GM11168 (cell line): ENCODE results near the gene HACE1.
"Not testable (repeated sequence)": the region's sequence is repeated elsewhere in the genome, so short reads cannot be mapped to it uniquely, and the experiment has no call there.

ENCODE experiments used
- in situ Hi-C: fragments of 300-500 bp; cut with MboI; formaldehyde crosslinking; loops from one replicate; pipeline ENCODE4 v1.12.0; 2022; ENCODE audit warnings: low sequenced_read_pairs; ENCODE audit not compliant: unreplicated experiment

HACE1 gene

DNA sequence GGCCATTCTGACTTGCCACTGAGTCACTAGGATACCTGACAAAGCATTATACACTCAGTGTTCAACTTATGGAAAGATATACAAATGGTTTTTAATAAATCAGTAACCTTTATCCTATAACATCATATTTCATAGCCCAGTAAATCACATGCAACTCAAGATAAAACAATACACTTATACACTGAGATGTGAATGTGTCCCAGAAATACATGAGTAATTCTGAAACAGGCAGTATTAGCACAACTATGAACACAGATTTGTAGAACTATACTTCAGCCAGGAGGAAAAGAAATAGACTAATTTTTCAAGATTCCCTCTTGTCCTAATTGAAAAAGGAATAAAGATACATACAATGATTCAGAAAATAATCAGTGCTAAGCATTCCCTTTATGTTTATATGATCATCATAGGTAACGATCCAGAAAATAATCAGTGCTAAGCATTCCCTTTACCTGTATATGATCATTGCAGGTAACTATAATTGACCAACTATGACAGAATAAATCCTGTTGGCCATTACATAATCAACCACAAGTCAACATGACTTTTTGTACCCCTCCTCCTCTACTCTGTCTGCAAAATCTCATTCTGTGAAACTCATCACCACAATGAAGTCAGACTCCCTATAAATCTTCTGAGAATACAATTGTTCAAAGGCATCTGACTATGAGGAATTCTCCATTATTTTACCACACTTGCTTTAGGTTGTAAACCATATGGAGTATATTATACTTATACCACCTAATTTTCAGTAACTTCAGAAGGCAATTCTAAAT is 30.3 kb downstream of the HACE1 start:
- in situ Hi-C loops: no loop called here

DNA sequence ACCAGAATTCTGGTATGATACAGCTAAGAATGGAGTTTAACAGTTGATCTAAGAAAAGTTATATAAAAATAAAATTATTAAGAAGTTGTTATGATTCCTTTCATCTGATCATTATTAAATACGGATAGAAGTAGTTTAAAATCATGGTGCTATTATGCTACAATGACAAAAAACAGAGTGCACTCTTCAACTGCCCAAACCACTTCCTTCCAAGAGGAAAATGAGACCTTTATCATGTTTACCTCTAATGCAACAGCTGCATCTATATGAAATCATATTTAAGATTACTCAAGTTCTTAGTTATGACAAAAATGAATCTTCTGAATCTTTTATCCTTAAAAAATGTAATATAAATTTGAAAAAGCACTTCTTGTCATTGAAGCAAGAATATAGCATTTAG is 31.2 kb downstream of the HACE1 start:
- in situ Hi-C loops: no loop called here

DNA sequence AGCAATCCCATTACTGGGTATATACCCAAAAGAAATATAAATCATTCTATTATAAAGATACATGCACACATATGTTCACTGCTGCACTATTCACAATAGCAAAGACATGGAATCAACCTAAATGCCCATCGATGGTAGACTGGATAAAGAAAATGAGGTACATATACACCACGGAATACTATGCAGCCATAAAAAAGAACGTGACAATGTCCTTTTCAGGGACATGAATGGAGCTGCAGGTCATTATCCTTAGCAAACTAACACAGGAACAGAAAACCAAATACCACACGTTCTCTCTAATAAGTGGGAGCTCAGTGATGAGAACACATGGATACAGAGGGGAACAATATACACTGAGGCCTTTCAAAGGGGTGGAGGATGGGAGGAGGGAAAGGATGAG is 38.9 kb downstream of the HACE1 start:
- in situ Hi-C loops: not testable (repeated sequence)

DNA sequence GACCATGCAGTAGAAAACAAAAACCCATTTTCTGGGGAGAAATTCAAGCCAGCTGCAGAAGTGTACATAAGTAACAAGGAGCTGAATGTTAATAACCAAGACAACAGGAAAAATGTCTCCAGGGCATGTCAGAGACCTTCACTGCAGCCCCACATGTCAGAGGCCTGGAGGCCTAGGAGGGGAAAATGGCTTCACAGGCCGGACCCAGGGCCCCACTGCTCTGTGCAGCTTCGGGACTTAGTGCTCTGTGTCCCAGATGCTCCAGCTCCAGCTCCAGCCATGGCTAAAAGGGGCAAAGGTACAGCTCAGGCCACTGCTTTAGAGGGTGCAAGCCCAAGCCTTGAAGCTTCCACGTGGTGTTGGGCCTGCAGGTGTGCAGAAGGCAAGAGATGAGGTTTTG is 43.6 kb downstream of the HACE1 start:
- in situ Hi-C loops: no loop called here

DNA sequence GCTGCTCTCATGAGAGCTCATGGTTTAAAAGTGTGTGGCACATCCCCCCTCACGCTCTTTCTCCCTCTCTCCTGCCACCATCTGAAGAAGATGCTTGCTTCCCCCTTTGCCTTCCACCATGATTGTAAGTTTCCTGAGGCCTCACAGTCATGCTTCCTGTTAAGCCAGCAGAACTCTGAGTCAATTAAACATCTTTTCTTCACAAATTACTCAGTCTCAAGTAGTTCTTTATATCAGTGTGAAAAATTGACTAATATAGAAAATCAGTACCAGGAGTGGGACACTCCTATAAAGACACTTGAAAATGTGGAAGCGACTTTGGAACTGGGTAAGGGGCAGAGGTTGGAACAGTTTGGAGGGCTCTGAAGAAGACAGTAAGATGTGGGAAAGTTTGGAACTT is 45.0 kb downstream of the HACE1 start:
- in situ Hi-C loops: no loop called here

DNA sequence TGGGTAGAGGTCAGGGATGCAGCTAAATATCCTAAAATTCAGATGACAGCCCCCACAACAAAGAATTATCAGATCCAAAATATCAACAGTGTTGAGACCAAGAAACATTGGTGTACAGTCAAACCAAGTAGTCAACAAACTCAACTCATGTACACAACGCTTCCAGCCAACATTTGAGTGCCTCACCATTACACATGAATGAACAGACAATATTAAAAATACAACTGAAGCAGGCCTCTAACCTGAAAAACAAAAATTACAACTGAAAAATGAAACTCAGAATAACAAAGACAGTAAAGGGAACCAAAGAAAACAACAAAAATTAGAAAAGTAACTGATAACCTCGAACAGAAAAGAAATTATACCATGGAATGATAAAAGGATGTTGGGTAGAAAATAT is 46.2 kb downstream of the HACE1 start:
- in situ Hi-C loops: no loop called here

DNA sequence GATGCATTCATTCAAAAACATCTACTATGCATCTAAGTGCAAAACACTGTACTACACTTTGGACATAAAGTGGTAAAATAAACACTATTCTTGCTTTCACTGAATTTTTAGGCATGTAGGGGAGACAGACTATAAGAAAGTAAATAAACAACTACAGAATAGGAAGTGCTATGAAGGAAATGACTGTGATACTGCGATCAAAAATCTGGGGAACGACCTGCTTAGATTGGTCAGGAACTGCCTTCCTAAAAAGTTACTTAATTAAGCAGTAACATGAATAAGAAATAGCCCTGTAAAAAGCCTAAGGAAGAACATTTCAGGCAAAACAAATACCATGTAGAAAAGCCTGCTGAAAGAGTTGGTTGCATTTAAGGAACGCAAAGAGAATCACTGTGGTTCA is 50.6 kb downstream of the HACE1 start:
- in situ Hi-C loops: no loop called here

DNA sequence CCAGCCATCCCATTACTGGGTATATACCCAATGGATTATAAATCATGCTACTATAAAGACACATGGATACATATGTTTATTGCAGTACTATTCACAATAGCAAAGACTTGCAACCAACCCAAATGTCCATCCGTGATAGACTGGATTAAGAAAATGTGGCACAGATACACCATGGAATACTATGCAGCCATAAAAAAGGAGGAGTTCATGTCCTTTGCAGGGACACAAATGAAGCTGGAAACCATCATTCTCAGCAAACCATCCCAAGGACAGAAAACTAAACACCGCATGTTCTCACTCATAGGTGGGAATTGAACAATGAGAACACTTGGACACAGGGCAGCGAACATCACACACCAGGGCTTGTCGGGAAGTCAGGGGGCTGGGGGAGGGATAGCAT is 54.4 kb downstream of the HACE1 start:
- in situ Hi-C loops: not testable (repeated sequence)

DNA sequence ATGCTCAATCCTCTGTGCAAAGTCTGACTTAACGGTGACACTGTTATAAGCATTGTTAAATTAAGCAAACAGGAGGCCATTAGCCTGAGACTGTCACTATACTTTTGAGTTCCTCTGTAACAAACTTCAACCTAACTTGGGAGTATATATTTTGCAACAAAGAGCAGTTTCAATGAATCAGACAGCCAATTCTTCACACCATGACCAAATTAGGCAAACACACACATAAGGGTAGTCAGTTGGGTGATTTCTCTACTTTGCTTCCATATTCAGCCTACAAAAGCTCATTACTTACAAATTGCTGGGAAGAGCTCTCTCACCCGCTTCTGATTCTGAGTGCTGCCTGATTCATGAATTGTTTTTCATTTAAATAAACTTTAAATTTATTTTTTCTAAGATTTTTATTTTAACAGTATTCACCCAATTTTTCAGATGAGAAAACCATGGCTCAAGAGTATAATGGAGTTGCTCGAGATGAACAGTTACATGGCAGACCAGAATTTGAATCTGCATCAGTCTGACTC is 60.5 kb downstream of the HACE1 start:
- in situ Hi-C loops: no loop called here

DNA sequence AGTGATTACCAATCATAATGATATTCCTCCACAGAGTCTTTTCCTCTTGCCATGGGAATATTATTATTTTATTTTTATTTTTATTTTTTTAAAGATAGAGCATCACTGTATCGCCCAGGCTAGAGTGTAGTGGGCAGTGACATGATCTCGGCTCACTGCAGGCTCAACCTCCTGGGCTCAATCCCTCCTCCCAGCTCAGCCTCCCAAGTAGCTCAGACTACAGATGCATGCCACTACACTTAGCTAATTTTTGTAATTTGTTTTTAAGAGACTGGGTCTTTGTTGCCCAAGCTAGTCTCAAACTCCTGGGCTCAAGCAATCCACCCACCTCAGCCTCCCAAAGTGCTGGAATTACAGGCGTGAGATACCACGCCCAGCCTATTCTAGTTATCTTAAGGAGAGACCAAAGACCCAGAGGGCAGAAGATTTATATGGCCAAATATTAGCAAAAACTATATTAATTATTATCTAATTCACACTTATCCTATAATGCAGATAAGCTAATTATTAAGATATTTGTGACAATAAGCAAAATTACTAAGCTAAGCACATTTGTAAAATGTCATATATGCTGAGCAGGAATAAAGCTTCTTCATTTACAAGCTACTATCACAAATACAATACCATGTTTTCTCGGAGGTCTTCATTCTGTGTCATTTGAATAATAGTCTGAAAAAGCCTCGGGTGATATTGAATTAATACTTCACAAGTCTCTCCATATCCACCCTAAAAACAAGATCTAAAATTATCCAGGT is 63.5 kb downstream of the HACE1 start:
- in situ Hi-C loops: no loop called here

DNA sequence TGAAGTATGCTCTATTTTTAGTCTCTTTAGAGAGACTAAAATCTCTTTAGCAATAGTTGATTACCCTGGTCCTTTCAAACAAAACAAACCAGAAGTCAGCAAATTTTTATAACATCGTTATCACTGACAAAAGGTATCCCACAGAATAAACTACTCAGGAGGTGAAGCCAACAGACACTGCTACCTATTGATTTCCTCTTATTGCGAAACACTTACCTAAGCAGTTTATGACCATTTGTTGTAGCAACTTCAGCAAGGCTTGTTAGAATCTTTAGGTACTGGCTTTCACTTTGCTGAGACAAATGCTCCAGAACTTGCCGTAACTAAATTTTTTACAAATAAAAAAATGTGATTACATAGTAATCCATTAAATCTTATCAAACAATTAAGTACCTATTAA is 64.4 kb downstream of the HACE1 start:
- in situ Hi-C loops: no loop called here

DNA sequence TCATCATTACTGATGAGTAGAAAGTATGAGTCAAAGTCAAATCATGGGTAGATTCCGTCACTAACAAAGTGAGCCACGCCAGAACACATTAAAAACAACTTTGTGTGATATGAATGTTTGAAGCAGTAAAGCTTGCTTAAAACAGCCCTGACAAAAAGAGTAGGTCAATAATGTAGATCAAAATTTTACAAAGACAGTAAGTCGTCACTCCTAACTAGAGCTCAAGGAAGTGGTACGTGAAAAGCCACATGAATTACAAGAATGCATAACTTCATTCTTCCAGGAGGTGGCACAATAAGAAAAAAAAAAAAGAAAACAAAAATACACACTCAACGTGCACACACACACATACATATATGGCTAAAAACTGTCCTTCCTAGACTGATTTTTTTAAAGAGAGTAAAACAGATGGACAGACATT is 69.9 kb downstream of the HACE1 start:
- in situ Hi-C loops: no loop called here

DNA sequence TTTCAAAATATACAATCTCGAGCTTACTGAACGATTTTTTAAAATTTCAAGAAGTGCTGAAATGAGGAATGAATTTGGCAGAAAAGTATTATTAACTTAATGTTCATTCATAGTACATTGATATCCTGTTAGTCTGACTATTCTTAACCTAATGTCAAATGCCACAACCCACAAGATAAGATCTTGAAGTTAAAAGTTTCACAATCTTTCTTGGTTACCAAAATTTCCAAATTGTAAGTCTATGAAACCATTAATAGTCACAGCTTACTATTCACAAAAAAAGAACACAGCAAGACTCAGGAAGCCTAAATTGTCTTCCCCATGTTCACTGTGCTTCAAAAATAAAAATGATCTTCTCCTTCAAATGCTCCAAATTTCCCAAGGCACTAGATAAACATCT is 71.3 kb downstream of the HACE1 start:
- in situ Hi-C loops: no loop called here

DNA sequence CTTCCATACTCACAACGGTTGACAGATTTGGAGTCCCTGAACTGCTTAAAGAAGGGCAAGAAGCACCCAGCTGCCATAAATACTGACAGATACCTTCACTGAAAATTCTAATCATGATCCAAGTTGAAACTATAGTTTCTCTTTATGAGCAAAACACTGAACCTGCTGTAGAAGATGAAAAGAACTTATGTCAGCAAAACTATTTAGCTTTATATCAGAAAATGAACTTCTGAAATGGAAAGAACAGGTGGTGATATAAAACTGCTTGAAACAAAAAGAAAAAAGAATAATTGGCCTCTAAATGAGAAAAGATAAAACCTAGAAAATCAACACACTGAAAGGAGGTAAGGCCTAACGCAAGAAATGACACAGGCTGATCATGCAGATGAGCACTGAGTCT is 72.4 kb downstream of the HACE1 start:
- in situ Hi-C loops: no loop called here

DNA sequence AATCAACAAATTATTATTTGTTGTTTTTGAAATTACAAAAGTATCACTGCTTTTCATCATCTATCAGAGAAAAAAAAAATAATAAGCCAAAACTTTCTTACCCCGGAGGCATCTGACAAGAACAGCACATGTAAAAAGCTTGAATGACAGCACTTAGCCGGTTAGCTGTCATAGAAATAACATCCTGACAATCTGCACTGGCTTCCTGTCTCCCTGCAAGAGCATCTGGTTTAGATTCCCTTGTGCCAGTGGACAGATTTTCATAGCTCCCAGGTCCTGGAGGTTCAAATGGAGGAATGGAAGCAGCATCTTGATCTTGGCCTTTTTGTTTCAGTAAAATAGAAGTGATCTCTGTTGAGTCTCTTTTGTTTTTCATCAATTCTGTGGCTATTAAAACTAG is 74.8 kb downstream of the HACE1 start:
- in situ Hi-C loops: no loop called here

DNA sequence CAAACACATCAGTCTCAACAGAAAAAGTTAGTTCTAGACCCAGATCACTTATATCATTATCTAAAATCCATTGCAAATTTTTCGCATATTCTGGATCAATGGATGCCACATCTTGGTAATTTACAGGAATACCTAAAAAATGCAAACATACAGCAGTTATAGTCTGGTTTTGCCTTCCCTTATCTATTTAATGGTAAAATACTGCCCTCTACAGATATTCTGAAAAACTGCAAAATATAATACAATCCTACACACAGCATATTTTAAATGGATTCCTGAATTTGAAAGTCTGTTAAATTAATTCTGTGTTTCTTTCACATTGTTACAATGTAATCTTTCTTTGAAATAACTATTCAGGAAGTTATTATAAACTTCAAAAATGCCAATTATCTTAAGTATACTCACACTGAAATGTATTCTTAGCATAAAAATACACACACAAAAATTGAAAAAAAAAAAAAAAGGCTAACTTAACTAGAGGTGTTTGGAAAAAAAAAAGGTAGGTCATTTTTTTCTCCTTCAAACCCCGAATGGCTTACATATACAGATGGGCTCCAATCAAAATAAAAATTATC is 88.4 kb downstream of the HACE1 start:
- in situ Hi-C loops: loop anchor here (25.0 kb wide), 2 partner anchors 234 to 609 kb away; no protein-coding TSS in a partner anchor

DNA sequence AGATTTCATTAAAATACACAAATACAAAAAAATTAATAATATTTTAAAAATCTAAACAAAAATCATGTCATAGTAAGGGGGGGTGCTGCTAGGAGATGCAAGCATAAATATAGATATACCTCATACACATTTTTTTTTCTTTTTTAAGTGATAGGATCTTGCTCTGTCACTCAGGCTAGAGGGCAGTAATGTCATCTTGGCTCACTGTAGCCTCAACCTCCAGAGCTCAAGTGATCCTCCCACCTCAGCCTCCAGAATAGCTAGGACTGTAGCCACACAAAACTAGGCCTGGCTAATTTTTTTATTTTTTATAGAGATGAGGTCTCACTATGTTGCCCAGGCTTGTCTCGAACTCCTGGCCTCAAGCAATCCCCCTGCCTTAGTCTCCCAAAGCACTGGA is 90.8 kb downstream of the HACE1 start:
- in situ Hi-C loops: loop anchor here (5.0 to 25.0 kb wide), 3 partner anchors 87 to 607 kb away; no protein-coding TSS in a partner anchor

DNA sequence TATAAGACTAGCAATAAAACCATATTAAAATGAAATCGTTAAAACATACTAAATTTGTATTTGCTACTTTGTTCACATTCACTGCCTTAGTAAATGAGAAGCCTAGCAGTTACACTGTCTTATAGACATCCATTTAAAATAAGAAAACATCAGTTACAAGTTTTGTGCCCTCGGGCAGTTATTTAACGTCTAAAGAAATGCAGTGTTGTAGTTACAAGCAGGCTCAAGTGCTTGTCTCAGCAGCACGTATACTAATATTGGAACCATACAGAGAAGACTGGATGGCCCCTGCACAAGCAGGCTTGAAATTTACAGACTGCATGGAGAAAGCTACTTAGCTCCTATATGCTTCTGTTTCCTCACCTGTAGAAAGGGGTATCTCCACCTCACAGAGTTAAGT is 93.1 kb downstream of the HACE1 start:
- in situ Hi-C loops: loop anchor here (5.0 to 25.0 kb wide), 3 partner anchors 84 to 604 kb away; no protein-coding TSS in a partner anchor

DNA sequence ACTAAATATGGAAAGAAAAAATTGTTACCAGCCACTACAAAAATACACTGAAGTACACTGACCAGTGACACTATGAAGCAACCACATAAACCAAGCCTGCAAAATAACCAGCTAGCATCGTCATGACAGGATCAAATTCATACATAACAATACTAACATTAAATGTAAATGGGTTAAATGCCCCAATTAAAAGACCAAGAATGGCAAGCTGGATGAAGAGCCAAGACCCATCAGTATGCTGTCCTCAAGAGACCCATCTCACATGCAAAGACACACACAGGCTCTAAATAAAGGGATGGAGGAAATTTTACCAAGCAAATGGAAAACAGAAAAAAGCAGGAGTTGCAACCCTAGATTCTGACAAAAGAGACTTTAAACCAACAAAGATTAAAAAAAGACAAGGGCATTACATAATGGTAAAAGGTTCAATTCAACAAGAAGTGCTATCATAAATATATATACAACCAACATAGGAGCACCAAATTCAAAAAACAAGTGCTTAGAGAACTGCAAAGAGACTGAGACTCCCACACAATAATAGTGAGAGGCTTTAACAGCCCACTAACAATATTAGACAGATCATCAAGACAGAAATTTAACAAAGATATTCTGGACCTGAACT is 104.8 kb downstream of the HACE1 start:
- in situ Hi-C loops: loop anchor here (25.0 kb wide), 2 partner anchors 218 to 593 kb away; no protein-coding TSS in a partner anchor

DNA sequence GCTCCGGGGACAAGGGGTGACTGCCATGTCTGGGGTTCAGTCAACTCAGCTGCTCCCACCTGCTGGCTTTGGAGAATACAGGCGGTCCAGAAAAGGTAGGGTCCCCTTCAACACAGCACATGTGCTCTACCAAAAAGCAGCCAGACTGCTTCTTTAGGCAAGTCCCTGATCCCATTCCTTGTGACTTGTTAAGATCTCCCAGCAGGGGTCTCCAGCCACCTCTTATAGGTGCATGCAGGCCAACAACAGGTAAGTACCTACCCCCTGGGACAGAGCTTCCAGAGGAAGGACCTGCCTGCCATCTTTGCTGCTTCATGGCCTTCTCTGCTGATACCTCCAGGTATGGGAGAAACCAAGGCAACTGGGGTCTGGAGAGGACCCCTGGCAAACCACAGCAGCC is 106.5 kb downstream of the HACE1 start:
- in situ Hi-C loops: loop anchor here (25.0 kb wide), 2 partner anchors 216 to 591 kb away; no protein-coding TSS in a partner anchor
